DOHH2 (cell line): Measurements from ENCODE around the gene TRERF1.
"Not testable (repeated sequence)": the region's sequence is repeated elsewhere in the genome, so short reads cannot be mapped to it uniquely, and the experiment has no call there.

Experiments used
- CTCF ChIP-seq: fragments of 200-600 bp; sonication (generic); IDR thresholded peaks from one replicate; pipeline ENCODE4 v1.5.1; 2014; ENCODE audit warnings: antibody characterized with exemption, mild to moderate bottlenecking, low read depth, low read length; ENCODE audit not compliant: poor library complexity, severe bottlenecking
- EZH2phosphoT487 ChIP-seq: fragments of 200-600 bp; sonication (generic); IDR thresholded peaks from 2 replicates; pipeline ENCODE4 v1.6.1; 2017; ENCODE audit warnings: borderline replicate concordance, mild to moderate bottlenecking, antibody characterized with exemption, low read length, moderate library complexity, mixed read lengths

GRCh38 chr6:42466470-42466869 is 14.7 kb upstream of the TRERF1 start:
- TF ChIP-seq CTCF, EZH2phosphoT487: not testable (repeated sequence)
